HFFc6 (cell line): ENCODE results near the gene ACAA1. TPM values are rescaled to one million over a fixed set of nuclear protein-coding genes. Genes with fewer than 3 reads are reported as not detected.
A peak's percentile ranks its signal among the peaks of the same experiment; 100 is the strongest.

Experiments
- DNase-seq: peaks from one replicate; pipeline ENCODE4 v3.0.0-alpha.2; 2018
- H3K27ac Mint-ChIP-seq: 2 replicates; pipeline ENCODE4 v1.8.0; 2020; ENCODE audit warnings: mild to moderate bottlenecking, mixed read lengths
- H3K27me3 Mint-ChIP-seq: 2 replicates; pipeline ENCODE4 v1.8.0; 2021; ENCODE audit warnings: mild to moderate bottlenecking, moderate library complexity, mixed read lengths; ENCODE audit not compliant: insufficient read depth
- H3K36me3 Mint-ChIP-seq: 2 replicates; pipeline ENCODE4 v1.8.0; 2021; ENCODE audit warnings: low read depth, mixed read lengths
- H3K4me1 Mint-ChIP-seq: 2 replicates; pipeline ENCODE4 v1.8.0; 2020; ENCODE audit warnings: low read depth, mixed read lengths
- H3K4me3 Mint-ChIP-seq: 2 replicates; pipeline ENCODE4 v1.8.0; 2020; ENCODE audit warnings: mild to moderate bottlenecking, moderate library complexity, mixed read lengths
- H3K9me3 Mint-ChIP-seq: 2 replicates; pipeline ENCODE4 v1.8.0; 2020; ENCODE audit warnings: mild to moderate bottlenecking, mixed read lengths
- CTCF ChIP-seq: fragments of 200-600 bp; sonication (generic); IDR thresholded peaks from 2 replicates; pipeline ENCODE4 v1.5.0; 2021; ENCODE audit warnings: antibody characterized with exemption, mild to moderate bottlenecking
- total RNA-seq, 6 experiments: library from RNA; stranded (reverse); fragmentation: NEBNext Ultra II Directional; extraction: Animal tissue kit (Norgen Biotek cat#: 25700); gene quantifications; 2 replicates in 1 of 6; 3 replicates in 5 of 6; pipeline ENCODE4 v1.2.3, GENCODE V29; 2021

Gene ACAA1
- total RNA-seq, 6 experiments from 2014 or later: 45.1 to 60.9 (median 52.1) TPM

- H3K36me3 Mint-ChIP-seq: no peaks in the 10 kb centered on the region
- H3K27ac Mint-ChIP-seq: no peak overlapping the region
Measured at GRCh38 chr3:38157117-38157516, 20.2 kb upstream of the ACAA1 start.

GRCh38 chr3:38155825-38156224 lies 18.9 kb upstream of the ACAA1 start:
- Mint-ChIP-seq H3K4me1 (peaks cover 37% of the 10 kb centered on the region), H3K4me3 (no peak overlapping the region), H3K27me3 (no peaks in the 10 kb centered on the region), H3K27ac (no peak overlapping the region), H3K9me3 (no peaks in the 10 kb centered on the region), H3K36me3 (no peaks in the 10 kb centered on the region)
- TF ChIP-seq CTCF: no peak
- DNase-seq: no peak

More at GRCh38 chr3:38157117-38157516, 20.2 kb upstream of the ACAA1 start:
- no peaks in the 10 kb centered on the region for H3K27me3 Mint-ChIP-seq
- peaks cover 24% of the 10 kb centered on the region for H3K4me1 Mint-ChIP-seq
- no peaks in the 10 kb centered on the region for H3K9me3 Mint-ChIP-seq
- DNase-seq: no peak
- no peak for TF ChIP-seq CTCF
- H3K4me3 Mint-ChIP-seq: no peak overlapping the region

- TF ChIP-seq CTCF: no peak
- no peaks in the 10 kb centered on the region for H3K27me3 Mint-ChIP-seq
- H3K4me1 Mint-ChIP-seq: peaks cover 39% of the 10 kb centered on the region
- H3K9me3 Mint-ChIP-seq: no peaks in the 10 kb centered on the region
- H3K4me3 Mint-ChIP-seq: no peak overlapping the region
- no peak overlapping the region for H3K27ac Mint-ChIP-seq
- no peak for DNase-seq
- no peaks in the 10 kb centered on the region for H3K36me3 Mint-ChIP-seq
Measured at GRCh38 chr3:38154625-38155255, 17.8 kb upstream of the ACAA1 start.

DNA sequence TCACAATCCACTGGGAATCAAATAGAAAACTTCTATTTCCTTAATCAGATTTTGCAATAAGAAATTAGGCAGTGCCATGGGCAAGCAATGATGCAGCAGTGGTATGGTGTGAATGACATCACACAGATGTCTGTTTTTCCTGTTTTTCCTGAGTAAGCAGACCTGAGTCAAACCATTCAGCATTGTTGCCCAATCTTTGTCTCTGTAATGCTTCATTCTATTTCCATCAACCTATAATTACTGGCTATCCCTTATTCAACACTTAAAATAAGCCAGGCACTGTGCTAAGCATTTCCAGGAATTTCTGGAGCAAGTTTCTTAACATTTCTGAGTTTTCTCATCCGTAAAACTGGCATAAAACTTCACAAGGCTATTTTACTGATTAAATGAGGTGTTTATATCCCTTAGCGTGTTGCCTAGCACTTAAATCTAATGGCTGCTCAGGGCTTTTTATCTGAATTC lies 17.1 kb upstream of the ACAA1 start:
- Mint-ChIP-seq H3K4me3 (no peak overlapping the region), H3K9me3 (no peaks in the 10 kb centered on the region), H3K4me1 (peaks cover 39% of the 10 kb centered on the region), H3K27ac (no peak overlapping the region), H3K27me3 (no peaks in the 10 kb centered on the region), H3K36me3 (no peaks in the 10 kb centered on the region)
- peak; percentile 76 for DNase-seq
- TF ChIP-seq CTCF: no peak

DNA sequence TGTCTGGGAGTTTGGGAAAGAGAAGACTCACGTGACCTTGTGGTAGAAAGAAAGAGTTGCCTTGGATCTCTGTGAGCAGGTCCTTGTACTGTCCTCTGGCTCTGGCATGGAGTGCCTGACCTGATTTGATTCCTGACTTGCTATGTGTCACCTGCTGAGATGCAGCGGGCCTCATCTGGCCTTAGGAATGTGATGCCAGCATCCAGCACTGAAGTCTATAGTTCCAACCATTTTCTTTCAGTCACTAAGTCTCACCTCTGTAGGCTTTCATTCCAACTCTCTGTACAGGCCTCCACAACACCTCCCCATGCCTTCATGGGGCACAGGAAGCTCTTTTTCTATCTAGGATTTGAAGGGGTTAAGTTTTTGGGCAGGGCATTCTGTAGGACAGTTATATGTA lies 16.3 kb upstream of the ACAA1 start:
- Mint-ChIP-seq H3K9me3 (no peaks in the 10 kb centered on the region), H3K27ac (no peak overlapping the region), H3K27me3 (no peaks in the 10 kb centered on the region), H3K36me3 (no peaks in the 10 kb centered on the region), H3K4me3 (no peak overlapping the region), H3K4me1 (peaks cover 39% of the 10 kb centered on the region)
- no peak for DNase-seq
- TF ChIP-seq CTCF: no peak
